Embryonic facial prominence (tissue), 1 donor: ENCODE measurements around the gene AKAP7.
"Not testable (repeated sequence)": the region's sequence is repeated elsewhere in the genome, so short reads cannot be mapped to it uniquely, and the experiment has no call there.

Experiments used
- DNase-seq: peaks from one replicate; pipeline ENCODE4 v3.0.0-alpha.2; 2016; ENCODE audit errors: extremely low spot score

The AKAP7 gene

DNA sequence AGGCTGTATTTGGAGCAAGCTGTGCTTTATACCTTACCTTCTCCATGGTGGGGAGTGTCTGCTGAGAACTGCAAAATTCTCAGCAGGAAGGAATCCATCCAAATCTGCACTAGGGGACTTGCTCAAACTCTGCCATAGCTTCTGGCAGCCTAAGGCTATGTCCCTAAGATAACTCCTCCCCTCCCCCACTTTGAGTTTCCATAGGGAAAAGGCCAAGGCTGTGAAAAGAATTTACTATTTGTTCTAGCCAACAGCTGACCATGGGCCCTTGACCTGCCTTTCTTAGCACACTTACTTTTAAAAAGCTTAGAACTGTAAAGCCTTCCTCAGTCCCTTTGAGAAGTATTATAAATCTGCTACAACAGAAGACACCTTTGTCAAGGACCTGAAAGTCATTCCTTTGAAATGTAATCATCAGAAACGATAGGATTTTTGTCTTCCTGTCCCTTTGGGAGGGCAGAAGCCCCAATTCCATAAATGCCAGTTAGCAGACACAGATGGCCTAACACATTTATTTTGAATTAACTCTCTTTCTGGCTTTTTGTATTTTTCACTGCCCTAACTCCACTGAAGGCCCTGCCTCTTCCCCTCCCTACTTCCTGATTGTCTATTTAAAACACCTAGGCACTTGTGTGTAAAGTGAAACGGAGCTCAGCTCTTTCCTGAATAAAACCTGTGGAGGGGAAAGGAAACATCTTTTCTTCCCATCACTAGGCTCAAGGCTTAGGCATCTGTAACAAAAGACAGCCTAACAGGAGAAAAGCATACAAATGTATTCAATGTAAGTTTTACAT, 157.1 kb downstream of the AKAP7 start:
- DNase-seq: no peak

DNA sequence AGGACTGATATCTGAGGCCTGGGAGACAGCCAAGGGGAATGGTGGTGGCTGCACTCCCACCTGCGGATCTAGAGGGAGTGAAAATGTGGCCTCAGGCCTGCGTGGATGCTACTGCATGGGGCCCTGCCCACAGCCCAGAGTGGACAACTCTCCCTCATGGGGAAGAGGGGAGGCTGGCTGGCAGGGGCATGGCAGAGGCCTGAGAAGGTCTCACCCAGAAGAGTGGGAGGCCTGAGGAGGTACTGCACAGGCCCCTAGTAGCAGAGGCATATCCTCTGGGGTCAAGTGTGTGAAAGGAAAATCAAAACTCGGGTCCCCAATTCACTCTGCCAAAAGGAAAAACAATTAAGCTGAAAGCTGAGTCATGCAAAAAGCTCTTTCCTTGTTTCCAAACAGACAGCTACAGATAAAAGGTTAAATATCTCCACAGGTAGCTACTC, 158.2 kb downstream of the AKAP7 start:
- DNase-seq: no peak

DNA sequence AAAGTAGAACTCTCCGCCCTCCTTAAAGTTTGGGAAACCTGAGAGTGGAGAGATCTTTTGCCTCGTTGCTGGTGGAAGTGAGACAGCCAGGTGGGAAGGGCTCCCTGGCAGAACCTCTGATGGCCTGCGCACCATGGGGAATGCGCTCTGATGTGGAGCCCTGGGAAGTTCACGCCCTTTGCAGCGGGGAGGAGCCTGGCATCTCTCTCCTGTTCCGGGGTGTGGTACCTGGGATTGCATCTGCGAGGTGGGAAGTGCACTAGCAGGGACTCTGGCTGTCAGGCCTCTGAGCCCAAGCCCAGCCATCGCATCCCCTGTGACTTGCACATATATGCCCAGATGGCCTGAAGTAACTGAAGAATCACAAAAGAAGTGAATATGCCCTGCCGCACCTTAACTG, 159.8 kb downstream of the AKAP7 start:
- no peak for DNase-seq

DNA sequence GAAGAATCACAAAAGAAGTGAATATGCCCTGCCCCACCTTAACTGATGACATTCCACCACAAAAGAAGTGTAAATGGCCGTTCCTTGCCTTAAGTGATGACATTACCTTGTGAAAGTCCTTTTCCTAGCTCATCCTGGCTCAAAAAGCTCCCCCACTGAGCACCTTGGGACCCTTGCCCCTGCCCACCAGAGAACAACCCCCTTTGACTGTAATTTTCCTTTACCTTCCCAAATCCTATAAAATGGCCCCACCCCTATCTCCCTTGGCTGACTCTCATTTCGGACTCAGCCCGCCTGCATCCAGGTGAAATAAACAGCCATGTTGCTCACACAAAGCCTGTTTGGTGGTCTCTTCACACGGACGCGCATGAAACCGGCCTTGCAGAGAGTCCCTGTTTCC, 165.6 kb downstream of the AKAP7 start:
- not testable (repeated sequence) for DNase-seq

DNA sequence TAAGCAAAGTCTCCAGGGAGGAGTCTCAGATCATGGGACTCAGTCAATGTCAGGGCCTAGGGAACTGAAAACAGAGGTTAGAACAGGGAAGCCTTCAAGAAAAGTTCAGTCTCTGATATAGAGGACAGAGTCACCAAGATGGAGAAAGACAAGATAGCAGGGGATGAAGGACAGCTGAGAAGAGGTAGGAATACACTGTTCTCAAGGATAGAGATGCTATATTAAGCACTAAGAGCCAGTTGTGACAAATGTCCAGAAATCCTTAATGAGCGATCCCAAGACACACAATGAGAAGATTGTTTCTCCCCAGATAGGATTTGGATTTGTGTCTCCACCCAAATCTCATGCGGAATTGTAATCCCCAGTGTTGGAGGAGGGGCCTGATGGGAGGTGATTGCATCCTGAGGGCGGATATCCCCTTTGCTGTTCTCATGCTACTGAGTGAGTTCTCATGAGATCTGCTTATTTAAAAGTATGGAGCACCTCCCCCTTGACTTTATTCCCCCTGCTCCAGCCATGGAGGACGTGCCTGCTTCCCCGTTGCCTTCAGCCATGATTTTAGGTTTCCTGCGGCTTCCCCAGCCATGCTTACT, 168.2 kb downstream of the AKAP7 start:
- no peak for DNase-seq

DNA sequence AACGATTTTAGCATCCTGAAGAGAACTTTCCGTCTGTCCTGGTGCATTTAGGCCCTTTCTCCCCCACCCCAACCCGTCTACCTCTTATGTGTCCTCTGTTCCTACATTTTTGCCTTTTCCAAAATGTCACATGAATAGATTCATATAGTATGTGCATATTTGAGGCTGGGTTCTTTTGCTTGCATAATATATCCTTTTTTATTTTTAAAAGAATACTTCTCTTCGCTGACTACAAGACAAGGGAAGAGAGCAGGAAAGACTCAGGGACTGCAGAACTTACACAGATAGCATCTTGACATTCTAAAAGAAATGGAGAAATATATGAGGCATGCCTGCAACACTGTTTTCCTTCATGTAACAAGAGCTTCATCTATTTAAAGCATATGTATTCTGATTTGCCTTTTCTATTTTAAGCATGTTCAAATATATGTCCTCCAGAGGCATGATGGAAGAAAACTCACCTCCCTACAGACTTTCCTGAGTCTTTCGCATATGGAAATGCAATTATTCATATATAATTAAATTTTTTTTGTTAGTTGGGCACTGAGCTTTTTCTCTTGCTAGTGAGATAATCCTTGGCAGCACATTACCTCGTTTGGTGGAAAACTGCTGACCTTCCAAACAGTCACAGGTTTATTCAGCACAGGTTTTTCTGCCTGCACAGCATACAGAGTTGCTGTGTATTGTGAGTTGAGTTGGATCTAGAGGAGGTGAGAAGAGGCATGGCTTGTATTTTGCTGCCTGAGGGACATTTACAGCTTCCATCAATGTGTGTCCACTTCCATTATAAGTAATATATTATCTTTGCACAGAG, 170.0 kb downstream of the AKAP7 start:
- DNase-seq: no peak

DNA sequence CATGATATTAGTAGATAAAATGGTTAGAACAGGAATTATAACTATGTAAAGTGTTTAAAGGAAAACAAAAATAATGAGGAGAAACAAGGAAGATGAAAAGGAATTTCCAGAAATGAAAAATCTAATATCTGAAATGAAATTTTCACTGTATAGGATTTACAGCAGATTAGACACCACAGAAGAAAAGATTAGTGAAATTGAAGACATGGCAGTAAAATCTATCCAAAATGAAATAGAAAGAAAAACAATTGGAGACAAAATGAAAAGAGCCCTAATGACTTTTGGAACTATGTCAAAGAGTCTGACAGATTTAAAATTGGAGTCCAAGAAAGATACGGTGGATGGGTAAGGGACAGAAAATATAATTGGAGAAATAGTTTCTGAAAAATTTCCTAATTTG, 174.2 kb downstream of the AKAP7 start:
- DNase-seq: no peak

DNA sequence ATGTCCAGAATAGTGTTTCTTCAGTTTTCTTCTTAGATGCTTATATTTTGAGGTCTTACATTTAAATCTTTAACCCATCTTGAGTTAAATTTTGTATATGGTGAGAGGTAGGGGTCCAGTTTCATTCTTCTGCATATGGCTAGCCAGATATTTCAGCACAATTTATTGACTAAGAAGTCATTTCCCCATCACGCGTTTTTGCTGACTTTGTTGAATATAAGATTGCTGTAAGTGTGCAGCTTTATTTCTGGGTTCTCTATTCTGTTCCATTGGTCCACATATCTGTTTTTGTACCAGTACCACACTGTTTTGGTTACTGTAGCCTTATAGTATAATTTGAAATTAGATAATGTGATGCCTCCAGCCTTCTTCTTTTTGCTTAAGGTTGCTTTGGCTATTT, 179.6 kb downstream of the AKAP7 start:
- no peak for DNase-seq

DNA sequence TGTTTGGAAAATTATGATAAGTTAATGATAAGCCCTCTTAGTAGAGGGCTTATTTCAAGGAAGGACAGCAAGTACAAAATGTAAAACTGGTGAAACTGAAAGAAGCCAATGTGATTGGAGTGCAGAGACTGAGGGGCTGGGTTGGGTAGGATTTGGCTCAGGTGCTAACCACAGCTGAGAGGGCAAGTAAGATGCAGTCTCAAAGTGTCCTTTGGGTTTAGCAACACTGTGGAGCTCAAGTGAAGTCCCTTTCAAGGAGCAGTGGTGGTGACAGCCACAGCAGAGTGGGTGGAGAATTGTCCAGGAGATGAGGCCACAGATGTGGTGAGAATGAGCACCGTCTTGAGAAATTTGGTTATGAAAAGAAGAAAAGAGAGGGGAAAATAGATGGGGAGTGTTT, 181.4 kb downstream of the AKAP7 start:
- no peak for DNase-seq

DNA sequence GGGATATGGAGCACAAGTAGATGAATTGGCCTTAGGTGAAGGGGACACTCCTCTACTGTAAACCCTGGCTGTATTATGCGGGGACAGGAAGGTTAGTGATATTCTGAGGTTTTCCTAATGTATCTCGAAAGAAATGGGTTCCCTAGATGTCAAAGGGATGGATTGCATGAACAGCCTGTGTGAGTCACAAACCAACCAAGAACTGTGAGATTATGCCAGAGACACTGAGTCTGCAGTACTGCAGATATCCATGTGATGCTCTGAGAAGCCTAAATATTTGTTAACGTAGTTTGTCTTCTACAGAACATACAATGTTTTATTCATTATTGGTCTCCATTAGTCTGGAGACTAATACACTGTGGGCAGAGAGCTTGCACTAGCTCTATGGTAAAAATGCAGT, 182.2 kb downstream of the AKAP7 start:
- DNase-seq: no peak

DNA sequence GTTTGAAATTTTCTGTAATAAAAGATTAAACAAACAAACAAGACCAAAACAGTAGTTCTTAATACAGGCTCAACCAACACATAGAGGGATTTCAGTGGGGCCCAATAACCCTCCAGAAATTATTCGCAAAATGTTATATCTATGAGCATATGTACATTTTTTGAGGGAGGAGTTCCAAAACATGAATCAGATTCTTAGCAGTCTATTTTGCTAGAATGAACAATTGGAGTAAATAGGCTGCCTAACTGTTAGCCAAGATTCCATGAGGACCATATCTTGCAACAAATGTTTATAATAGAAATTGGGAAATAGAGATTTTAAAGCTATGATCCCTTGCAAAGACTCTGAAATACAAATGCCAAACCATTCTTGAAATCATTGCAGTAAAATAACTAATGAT, 186.3 kb downstream of the AKAP7 start:
- no peak for DNase-seq

DNA sequence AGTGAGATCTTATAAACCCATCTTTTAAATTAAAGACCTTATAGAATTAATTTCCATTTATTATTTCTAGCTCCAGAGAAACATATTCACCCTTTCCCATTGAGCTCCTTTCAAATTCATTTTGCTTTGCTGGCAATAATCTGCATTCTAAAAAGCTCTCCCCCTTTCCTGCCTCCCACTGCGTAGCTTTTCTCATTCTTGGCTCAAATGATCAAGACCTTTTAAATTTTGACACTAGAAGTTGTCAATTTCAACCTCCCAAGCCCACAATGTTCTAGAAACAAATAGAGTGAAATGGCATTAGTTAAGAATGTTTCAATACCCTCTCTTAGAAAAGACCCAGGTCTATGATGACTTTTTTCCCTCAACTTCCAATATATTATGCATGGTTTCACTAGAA, 186.9 kb downstream of the AKAP7 start:
- no peak for DNase-seq

DNA sequence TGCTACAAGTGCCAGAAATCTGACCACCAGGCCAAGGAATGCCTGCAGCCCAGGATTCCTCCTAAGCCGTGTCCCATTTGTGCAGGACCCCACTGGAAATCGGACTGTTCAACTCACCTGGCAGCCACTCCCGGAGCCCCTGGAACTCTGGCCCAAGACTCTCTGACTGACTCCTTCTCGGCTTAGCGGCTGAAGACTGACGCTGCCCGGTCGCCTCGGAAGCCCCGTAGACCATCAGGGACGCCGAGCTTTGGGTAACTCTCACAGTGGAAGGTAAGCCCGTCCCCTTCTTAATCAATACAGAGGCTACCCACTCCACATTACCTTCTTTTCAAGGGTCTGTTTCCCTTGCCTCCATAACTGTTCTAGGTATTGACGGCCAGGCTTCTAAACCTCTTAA, 190.4 kb downstream of the AKAP7 start:
- DNase-seq: not testable (repeated sequence)

DNA sequence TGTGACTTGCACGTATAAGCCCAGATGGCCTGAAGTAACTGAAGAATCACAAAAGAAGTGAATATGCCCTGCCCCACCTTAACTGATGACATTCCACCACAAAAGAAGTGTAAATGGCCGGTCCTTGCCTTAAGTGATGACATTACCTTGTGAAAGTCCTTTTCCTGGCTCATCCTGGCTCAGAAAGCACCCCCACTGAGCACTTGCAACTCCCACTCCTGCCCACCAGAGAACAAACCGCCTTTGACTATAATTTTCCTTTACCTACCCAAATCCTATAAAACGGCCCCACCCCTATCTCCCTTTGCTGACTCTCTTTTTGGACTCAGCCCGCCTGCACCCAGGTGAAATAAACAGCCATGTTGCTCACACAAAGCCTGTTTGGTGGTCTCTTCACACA, 193.5 kb downstream of the AKAP7 start:
- not testable (repeated sequence) for DNase-seq

DNA sequence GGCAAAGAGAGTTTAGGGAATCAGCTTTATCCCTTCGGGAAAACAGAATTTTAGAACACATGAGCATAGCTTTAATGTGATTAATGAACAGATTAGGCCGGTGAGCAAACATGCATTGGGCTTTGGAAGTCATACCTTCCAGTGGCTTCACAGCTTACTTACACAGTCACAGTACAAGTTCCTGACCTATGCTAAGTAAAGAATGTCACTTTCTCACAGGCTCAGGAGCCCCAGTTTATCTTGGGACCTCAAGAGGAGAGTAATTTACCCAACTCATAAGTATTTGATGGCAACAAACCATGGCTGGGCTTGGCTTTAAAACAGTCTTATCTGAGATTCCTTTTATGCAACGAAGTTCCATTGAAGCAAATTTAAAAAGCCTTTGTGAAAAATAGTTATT, 195.9 kb downstream of the AKAP7 start:
- DNase-seq: no peak

DNA sequence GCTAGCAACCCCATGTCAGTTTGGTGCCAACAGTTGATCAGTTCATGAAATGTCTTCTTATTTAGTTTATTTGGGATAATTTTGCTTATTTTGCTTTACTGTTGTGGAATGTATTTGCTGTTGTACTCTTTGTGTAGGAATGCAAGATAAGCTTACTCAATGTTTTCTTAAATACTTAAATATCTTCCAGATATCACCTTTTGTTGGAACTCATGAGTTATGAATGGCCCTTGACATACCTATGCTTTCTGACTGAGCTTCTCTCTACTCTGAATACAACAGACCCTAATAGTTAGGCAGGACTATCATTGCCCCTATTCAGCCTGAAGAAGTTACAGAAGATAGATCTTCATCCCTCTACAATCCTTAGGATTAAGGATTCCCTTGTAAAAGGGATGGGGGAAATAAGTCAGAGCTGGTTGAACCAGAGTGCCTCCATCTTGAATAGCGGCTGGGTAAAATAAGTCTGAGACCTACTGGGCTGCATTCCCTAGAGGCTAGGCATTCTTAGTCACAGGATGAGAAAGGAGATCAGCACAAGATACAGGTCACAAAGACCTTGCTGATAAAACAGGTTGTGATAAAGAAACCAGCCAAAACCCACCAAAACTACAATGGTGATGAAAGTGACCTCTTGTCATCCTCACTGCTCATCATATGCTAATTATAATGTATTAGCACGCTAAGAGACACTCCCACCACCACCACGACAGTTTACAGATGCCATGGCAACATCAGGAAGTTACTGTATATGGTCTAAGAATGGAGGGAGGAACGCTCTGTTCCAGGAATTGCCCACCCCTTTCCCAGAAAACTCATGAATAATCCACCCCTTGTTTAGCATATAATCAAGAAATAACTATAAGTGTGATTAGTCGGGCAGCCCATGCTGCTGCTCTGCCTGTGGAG, 196.9 kb downstream of the AKAP7 start:
- DNase-seq: no peak
